Ammon's horn (tissue), 1 donor: ENCODE data around the gene KIF1C.
"Not testable (repeated sequence)": the region's sequence is repeated elsewhere in the genome, so short reads cannot be mapped to it uniquely, and the experiment has no call there.

ENCODE experiments used
- DNase-seq: peaks from one replicate; pipeline ENCODE4 v3.0.0-alpha.2; 2016; ENCODE audit warnings: low spot score

Gene KIF1C

GRCh38 chr17:5045496-5045895 lies 47.7 kb downstream of the KIF1C start:
- DNase-seq: no peak

- no peak for DNase-seq
These were observed 49.7 kb downstream of the KIF1C start for GRCh38 chr17:5047446-5047845.

- DNase-seq: no peak
These were observed 51.6 kb downstream of the KIF1C start for GRCh38 chr17:5049314-5049841.

- DNase-seq: no peak
These were observed 52.5 kb downstream of the KIF1C start for GRCh38 chr17:5050278-5050677.

GRCh38 chr17:5055543-5055942 lies 57.8 kb downstream of the KIF1C start:
- DNase-seq: no peak

- DNase-seq: no peak
These were observed 67.5 kb downstream of the KIF1C start for GRCh38 chr17:5065227-5065744.

GRCh38 chr17:5068236-5068635 lies 70.5 kb downstream of the KIF1C start:
- DNase-seq: no peak

- DNase-seq: no peak
These were observed 72.0 kb downstream of the KIF1C start for GRCh38 chr17:5069724-5070123.

GRCh38 chr17:5075472-5075871 lies 77.7 kb downstream of the KIF1C start:
- not testable (repeated sequence) for DNase-seq

GRCh38 chr17:5077275-5077674 lies 79.5 kb downstream of the KIF1C start:
- DNase-seq: not testable (repeated sequence)

GRCh38 chr17:5077781-5078105 lies 80.0 kb downstream of the KIF1C start:
- DNase-seq: no peak
